ENCODE measurements around the gene KIF21A.
"Not testable (repeated sequence)": the region's sequence is repeated elsewhere in the genome, so short reads cannot be mapped to it uniquely, and the experiment has no call there.

Gene KIF21A

DNA sequence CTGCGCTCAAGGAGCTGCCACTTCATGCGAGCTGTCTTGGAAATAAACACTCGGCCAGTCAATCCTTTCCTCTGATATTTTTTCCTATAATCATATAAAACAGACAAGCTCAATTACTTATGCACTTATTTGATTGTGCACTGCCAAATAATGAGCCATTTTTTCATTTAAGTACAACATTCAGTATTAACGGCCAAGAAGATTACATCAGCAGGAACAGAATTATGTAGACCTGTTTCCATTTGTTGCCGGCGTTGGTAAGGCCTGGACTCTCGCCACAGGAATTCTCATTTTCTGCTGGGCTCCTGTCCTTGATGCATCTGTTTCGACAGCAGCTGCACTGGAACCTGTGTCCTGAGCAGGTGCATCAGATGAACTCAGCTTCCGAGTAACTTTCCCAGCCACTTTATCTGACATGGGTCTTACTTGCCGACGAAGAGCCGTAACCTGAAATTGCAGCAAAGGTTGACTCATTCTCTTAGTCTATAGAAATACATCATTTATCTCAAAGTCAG is 110.2 kb downstream of the KIF21A start:
- no peak for DNase-seq

- DNase-seq = no peak
Measured at GRCh38 chr12:39331539-39332261, 111.2 kb downstream of the KIF21A start.

- no peak for DNase-seq
Measured at GRCh38 chr12:39329876-39330275, 113.0 kb downstream of the KIF21A start.

- DNase-seq = no peak
Measured at GRCh38 chr12:39329018-39329417, 113.9 kb downstream of the KIF21A start.

- DNase-seq = no peak
Measured at GRCh38 chr12:39327965-39328364, 115.0 kb downstream of the KIF21A start.

- no peak for DNase-seq
Measured at GRCh38 chr12:39327510-39327909, 115.4 kb downstream of the KIF21A start.

DNA sequence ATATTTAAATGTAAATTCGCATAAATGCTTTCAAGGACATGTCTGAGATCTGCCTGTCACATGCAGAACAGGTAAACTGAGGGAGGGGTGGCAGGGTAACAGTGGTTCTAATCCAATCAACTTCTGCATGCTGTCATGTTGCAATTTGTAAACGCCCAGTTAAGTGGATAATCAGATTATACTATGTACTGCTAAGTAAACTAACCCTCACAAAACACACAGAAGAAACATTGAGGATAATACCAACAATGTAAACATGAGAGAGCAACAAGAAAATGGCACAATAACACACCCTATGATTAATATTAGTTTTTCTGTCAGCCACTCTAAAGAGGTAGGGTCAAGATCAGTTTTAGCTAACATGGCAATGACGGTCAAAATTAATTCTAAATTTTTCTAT is 123.7 kb downstream of the KIF21A start:
- DNase-seq = no peak

DNA sequence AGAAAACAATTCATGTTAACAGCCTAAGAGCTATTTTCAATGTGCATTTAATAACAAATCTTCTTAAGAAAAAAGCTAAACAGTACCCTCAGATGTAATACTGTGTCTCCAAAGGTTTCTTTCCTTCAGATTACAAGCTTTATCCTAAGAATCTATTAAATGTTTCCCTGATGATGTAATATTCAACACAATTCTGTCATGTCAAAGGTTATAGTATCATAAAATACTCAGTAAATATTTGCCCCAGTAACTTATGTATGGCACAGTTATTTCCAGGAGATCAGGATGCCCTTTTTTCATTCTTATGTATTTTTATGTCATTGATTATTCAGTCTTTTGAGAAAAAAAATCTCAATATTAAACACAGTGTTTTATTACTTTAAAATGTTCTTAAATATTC is 128.4 kb downstream of the KIF21A start:
- no peak for DNase-seq

DNA sequence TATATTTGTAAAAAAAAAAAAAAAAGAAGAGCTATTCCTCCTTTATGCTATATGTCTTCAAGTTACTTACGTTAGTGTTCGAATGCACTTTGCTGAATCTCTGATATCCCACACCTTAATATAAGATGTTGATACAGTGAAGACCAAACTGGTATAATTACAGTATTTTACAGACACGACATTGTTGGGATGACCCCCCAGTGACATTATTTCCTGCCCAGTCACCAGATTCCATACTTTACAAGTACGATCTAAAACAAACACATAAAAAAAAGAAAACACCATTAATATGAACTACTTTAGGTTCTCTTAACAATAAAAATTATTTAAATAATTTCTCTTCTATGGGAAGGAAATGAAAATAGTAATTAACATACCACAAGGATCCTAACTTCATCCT is 133.4 kb downstream of the KIF21A start:
- no peak for DNase-seq

- DNase-seq = no peak
Measured at GRCh38 chr12:39301422-39301821, 141.5 kb downstream of the KIF21A start.

GRCh38 chr12:39300799-39301198 is 142.1 kb downstream of the KIF21A start:
- no peak for DNase-seq

GRCh38 chr12:39297891-39298290 is 145.0 kb downstream of the KIF21A start:
- no peak for DNase-seq

GRCh38 chr12:39296496-39296895 is 146.4 kb downstream of the KIF21A start:
- no peak for DNase-seq

GRCh38 chr12:39295593-39295992 is 147.3 kb downstream of the KIF21A start:
- not testable (repeated sequence) for DNase-seq

- DNase-seq = no peak
Measured at GRCh38 chr12:39294715-39295114, 148.2 kb downstream of the KIF21A start.

DNA sequence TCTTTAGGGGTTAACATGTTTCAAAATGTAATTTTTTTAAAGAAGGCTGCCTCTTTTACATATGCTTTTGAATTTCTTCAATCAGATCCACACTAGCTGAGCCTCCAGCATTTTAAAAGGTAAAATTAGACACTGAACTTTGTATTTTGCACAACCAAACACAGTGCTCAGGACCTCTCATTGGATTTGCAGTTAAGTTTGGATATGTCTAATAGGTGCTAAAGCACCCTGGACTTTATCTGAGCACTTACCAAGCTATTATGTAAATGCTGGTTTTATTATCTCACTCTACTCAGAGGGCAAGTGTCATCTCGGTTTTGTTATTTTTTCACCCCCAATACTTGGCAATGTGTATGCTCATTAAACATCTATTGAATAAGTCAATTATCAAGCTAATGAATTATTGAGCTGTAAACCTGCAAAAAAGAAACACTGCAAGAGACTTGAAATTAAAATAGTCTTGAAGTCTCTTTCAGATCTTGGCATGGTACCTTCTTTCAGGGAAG is 150.7 kb downstream of the KIF21A start:
- no peak for DNase-seq

DNA sequence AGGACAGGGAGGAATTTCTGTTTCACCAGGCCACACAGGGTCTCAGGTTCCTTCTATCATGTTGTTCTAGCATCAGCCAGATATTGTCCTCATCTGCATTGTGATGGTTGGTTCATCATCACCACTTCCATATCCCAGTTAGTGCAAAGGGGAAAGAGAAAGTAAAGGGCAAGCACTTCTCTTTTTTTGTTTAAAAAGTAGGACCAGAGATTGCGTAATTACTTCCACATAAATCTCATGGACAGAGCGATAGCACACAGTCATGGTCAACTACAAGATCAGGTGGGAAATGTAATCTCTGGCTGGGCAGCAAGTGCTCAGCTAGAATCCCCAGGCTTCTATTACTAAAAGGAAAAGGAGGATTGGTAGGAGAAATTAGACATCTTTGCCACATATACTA is 155.1 kb downstream of the KIF21A start:
- no peak for DNase-seq

- no peak for DNase-seq
Measured at GRCh38 chr12:39287409-39287808, 155.5 kb downstream of the KIF21A start.

GRCh38 chr12:39278426-39278825 is 164.5 kb downstream of the KIF21A start:
- DNase-seq = no peak

- DNase-seq = no peak
Measured at GRCh38 chr12:39277416-39277815, 165.5 kb downstream of the KIF21A start.

DNA sequence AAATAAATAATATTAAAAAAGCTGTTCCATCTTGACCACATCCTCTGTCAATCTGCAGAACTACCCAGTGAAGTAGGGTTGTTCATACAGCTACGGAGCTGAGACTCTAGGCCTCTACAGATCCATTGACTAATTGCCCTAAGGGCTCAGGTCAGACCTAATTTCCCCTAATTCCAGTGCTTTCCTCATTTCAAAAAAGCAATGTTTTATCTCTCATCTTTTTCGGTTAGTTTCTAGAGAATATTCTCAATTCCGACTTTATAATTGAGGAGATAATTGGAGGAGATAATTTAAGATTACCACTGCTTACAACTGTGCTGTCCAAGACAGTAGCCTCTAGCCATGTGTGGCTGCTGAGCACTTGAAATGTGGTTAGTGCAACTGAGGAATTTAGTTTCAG is 167.1 kb downstream of the KIF21A start:
- DNase-seq = no peak

GRCh38 chr12:39272871-39273655 is 169.9 kb downstream of the KIF21A start:
- DNase-seq = peak; percentile 27

DNA sequence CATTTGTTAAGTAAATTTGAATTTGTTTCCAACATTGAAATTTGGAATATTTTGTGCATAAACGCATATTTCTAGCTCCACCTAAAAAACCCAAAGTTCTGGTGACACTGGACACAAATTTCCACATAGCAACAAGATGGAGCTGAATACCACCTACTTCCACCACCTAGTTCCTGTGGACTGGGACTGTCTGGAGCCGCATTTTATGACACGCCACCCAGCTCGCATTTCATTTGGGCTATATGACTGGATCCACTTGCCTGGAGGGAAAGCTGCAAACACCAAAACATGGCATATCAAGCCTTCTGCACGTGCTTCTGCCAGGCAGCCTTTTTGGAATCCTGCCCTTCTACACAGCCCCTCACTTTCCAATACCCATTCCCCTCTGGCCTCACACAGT is 173.4 kb downstream of the KIF21A start:
- no peak for DNase-seq

DNA sequence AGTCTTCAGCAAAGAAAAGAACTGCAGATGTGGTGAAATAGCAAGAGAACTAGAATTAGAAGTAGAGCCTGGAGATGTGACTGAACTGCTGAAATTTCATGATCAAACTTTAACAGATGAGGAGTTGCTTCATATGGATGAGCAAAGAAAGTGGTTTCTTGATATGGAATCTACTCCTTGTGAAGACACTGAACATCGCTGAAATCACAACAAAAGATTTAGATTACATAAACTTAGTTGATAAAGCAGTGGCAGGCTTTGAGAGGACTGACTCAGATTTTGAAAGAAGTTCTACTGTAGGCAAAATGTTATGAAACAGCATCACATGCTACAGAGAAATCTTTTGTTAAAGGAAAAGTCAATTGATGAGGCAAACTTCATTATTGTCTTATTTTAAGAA is 175.0 kb downstream of the KIF21A start:
- no peak for DNase-seq
